GM19397 (cell line): ENCODE measurements around the gene EYA3.

Experiments
- ATAC-seq: cut with Tn5 transposase; IDR thresholded peaks from one replicate; pipeline ENCODE4 v1.9.1; 2021; ENCODE audit warnings: mild to moderate bottlenecking, moderate library complexity; ENCODE audit not compliant: unreplicated experiment

Gene EYA3

DNA sequence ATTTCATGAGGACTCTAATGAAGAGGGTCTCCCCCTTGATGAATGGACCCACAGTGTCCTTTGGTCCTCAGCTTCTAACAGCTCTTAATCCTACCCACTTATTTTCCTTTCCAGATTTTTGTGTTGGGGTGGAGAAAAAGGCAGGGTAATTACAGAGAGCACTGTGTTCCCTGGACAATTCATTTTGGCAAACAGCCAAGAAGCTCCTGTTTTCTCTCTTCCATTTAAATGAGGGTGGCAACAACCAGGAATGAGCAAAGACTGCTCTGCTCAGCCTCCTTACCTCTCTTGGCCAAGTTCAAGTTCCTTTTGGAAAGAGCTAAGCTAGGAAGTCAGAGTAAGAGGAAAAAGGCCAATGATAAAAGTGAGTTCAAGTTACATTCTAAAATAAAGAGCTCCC is 116.7 kb downstream of the EYA3 start:
- ATAC-seq, result no peak

DNA sequence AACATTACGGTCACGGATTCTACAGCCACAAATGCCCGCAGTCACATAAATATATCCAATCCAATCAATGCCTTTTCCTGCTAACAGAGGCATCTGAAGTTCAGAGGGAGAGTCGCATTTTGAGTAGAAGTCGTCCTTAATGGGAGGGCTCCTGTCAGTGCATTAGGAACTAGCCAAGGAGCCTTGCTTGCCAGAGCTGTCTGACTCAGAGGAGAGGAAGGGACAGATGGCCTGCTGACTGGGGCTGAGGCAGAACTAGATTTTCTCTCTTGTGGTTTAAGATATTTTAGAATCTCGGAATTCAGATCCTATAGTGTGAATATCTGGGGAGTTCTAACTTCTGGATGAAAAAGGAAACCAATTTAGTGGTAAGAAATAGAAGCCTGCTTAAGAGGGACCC is 118.0 kb downstream of the EYA3 start:
- no peak for ATAC-seq

DNA sequence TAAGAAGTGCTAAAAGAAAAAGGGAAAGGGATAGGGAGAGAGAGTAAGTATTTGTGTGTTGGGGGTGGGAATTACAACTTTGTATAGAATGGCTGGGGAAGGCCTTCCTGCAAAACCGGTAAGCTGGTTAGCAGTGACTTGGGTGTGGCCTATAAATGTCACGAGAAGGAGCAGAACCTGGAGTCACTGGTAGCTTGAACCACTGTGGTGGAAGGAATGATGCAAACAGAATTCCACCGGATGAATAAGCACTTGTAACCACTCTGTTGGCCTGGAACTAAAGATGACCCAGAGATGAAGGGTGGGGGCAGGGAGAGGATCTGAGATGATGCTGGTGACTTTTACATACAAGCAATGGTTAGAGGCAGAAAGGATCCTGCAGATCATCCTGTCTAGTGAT is 119.7 kb downstream of the EYA3 start:
- ATAC-seq, result no peak

DNA sequence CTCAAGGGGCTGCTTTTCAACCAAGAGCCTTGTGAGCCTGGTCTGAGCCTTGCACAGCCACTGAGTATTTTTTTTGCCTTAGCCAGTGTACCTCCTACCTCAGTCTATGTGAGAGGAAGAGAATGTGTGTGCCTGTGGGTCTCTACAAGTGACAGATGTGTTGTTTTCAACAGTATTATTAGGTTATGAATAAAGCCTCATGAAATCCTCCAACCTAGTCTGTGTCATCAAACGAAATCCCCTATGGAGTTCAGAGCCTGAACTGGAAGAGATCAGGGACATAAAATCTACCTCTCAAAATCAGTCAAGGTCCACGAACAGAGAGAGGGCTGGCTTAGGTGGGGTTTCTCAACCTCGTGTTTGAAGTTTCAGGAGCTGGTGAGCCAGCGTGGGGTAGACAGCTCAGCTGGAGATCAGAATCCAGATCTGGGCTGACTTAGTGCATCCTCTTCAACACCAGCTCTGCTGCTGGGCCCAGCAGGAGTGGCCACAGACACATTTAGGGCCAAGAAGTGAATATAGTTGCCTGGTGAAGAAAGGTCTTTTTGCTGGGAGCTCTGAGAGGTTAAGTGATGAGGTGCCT is 120.4 kb downstream of the EYA3 start:
- ATAC-seq, result no peak

DNA sequence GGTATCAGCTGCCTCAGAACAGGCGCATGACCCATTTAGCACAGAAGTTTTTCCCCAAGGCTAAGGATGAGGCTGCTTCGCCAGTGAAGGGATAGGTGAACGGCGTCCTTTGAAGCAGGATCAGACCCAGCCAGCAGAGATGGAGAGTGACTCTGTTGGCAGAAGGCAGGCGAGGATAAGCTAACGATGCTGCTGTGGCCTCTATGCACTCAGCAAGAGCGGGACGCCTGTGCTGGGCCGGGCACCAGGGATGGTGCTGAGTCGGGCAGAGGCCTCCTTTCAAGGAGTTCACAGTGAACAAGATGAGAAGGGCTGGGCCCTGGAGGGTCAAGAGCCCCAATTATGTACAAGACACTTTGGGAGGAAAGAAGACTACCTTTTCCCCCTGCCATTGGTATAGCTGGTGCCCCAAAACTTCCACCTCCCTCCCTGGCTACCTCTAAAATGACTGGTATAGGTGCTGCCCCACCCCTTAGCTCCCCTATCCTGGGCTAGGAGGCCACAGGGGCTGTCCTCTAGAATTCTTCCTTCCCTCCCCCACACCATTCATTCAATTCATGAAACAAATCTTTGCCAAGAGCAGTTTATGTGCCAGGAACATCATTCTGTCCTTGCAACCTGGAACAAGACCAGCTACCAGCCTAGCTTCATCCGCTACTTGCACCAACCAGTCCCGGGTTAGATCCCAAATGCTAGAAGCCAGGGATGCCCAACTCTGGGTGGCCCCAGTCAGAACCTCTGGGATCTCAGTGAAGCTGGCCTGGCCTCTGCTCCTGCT is 121.1 kb downstream of the EYA3 start:
- ATAC-seq, result no peak

DNA sequence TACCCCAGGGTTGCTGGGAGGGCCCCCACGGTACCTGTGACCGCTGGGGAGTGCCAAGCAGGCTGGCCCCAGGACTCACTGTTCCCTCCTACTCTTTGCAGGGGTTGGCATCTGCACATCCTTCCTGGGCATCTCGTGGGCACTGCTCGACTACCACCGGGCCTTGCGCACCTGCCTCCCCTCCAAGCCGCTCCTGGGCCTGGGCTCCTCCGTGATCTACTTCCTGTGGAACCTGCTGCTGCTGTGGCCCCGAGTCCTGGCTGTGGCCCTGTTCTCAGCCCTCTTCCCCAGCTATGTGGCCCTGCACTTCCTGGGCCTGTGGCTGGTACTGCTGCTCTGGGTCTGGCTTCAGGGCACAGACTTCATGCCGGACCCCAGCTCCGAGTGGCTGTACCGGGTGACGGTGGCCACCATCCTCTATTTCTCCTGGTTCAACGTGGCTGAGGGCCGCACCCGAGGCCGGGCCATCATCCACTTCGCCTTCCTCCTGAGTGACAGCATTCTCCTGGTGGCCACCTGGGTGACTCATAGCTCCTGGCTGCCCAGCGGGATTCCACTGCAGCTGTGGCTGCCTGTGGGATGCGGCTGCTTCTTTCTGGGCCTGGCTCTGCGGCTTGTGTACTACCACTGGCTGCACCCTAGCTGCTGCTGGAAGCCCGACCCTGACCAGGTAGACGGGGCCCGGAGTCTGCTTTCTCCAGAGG is 121.9 kb downstream of the EYA3 start:
- ATAC-seq, result no peak

DNA sequence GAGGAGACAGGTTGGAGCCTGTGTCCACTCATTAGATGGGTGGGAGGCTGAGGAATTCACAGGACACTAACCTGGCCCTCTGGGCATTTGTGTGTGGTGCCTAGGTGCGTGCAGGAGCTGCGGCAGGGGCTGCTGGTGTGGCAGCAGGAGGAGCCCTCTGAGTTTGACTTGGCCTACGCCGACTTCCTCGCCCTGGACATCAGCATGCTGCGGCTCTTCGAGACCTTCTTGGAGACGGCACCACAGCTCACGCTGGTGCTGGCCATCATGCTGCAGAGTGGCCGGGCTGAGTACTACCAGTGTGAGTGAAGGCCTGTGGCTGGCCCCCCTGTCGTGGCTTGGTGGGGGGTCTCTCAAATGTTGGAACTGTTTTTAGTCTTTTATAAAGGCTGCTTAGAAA is 125.0 kb downstream of the EYA3 start:
- no peak for ATAC-seq

DNA sequence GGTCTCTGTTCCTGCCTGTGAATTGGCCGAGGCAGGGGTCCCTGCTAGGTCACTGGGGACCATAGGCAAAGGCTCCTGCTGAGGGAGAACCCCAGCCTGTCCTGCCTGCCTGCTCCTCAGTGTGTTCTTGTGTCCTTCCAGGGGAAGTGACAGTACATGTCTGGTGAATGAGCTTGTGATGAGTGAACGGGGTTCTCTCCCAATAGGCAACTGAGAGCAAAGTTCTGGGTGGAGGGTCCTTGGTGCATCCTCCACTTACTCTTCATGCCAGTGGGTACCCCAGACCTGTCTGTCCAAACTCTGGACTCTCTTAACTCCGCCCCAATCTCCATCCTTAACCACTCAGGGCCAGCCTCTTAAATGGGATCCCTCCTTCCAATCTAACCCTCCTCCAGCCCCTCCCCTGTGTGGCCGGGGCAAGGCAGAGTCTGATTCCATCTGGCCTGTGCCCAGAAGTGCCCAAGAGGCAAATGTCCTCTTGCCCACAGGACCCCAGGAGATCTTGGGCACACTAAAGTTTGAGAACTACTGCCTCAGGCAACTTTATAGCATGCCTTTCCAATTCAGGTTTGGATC is 126.7 kb downstream of the EYA3 start:
- no peak for ATAC-seq

DNA sequence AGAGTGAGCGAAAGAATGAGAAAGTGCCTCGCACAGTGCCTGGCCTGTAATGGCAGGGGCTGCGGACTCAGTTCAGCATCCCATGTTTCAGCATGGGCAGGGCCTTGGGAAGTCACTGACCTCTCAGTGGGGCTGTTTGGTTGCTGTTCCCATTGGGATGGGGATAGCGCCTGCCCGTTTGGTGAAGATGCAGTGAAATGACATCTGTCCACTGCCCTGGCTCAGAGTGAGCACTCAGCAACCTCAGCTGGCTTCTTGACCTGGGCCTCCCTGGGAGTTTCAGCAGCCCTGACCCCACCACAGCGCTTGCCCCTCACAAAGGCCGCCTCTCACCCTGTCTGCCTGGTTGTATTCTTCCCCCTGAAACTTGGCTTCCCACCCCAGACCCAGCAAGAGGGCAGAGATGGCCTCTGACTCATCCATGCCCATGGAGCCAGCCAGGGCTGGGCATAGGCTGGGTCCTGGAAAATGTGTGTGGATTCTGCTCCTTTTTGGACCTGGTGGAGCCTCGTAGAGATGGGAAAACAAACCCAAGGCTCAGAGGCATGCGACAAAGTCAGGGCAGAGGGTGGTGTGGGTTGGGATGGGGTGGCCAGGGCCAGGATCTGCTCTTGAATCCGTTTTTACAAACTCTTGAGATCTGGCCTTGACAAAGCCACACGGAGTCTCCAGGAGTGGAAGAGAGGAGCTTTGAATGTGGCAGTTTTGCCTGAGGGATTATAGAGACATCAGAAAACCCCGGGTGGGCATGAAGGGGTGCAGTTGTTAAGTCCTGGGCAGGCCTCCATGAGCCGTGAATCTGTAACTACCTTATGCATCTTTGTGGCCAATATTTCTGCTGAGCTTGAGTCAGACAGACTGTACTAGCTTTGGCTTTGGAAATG is 127.4 kb downstream of the EYA3 start:
- no peak for ATAC-seq

DNA sequence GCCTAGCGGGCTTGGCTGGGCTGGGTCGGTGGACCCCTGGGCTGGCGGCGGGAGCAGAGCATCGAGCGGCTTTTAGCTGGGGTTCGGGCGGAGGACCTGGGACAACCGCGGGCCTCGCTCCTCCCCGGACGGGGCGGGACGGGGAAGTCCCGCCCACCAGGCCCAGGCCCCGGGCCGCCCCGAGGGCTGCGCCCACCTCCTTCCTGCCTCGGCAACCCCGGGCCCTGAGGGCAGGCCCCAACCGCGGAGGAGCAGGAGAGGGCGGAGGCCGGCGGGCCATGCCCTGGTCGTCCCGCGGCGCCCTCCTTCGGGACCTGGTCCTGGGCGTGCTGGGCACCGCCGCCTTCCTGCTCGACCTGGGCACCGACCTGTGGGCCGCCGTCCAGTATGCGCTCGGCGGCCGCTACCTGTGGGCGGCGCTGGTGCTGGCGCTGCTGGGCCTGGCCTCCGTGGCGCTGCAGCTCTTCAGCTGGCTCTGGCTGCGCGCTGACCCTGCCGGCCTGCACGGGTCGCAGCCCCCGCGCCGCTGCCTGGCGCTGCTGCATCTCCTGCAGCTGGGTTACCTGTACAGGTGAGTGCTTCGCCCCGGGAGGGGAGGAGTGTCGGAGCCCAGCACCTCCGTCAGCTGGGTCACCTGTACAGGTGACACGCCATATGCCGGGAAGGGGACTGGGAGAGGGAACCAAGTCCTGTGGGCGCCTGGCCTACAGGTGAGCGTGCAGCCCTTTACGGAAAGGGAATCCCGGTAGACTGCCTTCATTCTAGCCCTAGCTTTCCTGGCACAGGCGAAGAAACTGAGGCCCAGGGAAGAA is 128.4 kb downstream of the EYA3 start, which contains the start of gene XKR8:
Gene XKR8, plus strand, starts transcription at position 182 of the 812 bp plus-strand sequence. Its CDS starts 97 bp downstream, at position 279.
- peak; percentile 83 for ATAC-seq

DNA sequence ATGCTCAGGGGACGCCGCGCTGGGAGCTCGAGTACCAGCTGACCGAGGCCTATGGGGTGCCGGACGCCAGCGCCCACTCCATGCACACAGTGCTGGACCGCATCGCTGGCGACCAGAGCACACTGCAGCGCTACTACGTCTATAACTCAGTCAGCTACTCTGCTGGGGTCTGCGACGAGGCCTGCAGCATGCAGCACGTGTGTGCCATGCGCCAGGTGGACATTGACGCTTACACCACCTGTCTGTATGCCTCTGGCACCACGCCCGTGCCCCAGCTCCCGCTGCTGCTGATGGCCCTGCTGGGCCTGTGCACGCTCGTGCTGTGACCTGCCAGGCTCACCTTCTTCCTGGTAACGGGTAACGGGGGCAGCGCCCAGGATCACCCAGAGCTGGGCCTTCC is 129.9 kb downstream of the EYA3 start:
- ATAC-seq, result no peak

DNA sequence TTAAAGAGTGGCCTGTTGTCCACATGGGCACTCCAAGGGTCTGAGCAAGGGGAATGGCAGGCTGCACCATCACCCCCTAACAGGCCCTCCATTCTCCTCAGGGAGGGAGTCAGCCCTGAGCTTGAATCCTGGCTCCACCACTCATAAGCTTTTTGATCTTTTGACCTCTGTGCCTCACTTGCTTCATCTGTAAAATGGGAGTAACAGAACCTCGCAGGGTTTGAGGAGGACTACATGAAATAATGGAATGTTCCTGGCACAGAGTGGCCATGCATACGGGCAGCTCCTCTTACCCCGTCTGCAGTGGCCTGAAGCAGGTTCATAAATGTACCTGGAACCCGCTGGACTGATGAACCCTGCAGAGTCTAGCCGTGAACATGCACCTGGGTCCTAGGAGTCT is 130.8 kb downstream of the EYA3 start:
- no peak for ATAC-seq

DNA sequence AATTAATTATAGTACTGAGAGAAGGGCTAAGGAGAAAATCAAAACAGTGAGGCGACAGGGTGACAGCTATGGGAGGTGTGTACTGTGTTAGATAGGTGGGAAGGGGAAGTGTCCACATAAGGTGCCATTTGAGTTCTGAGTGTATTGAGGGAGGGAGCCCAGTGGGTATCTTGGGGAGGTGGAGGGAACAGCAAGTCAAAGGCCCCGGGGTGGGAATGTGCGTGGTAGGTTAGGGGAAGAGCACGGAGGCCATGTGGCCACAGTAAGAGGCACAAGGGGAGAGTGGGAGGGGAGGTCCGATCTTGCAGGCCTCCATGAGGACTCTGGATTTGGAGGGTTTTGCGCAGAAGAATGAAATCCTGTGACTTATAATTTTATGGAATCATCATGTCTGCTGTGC is 131.6 kb downstream of the EYA3 start:
- ATAC-seq, result no peak

DNA sequence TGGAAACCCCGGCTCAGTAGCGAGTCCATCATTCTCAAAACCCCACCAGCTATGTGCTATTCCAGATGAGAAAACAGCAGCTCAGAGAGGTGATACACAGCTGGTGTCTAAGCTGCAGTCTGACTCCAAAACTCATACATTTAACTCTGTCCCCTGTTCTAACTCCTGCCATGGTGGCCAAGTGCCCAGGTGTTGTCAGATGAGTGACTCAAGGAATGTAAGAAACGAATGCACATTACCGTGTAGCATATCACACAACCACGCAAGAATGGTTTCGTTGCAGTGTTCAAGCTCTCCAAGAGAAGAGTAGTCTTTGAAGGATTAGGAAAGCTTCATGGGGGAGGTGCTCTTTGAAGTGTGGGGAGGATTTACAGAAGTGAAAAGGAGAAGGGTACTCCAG is 133.3 kb downstream of the EYA3 start:
- no peak for ATAC-seq

DNA sequence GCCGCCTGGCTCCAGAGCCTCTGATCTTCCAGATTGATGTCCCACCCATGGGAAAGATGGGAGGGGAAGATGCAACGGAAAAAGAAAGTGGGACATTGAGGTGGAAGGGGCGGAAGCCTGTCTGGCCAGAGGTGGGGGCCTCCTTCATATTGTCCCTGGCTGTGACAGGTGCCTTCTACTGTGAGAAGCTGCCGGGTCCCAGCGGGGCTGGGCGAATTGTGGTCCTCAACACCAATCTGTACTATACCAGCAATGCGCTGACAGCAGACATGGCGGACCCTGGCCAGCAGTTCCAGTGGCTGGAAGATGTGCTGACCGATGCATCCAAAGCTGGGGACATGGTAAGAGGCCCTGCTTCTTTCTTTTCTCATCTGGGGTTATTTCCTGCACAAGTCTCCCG is 134.2 kb downstream of the EYA3 start:
- no peak for ATAC-seq

DNA sequence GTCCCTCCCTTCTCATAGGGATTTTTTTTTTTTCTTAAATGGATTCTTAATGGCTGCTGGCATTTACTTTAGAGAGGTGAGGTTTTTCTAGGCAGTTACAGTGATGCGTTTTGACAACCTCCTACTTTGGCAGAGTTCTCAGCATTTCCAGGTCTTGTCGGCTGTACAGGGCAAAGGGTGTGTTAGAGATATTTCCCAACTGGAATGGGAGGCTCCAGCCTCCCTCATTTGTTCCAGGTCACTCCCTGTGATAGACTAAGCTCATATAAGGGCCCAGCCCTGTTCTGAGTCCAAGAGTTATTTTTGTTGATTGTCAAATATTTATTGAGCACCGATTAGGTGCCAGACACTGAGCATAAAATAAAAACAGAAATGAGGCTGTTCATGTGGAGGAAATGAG is 136.3 kb downstream of the EYA3 start:
- ATAC-seq, result no peak

DNA sequence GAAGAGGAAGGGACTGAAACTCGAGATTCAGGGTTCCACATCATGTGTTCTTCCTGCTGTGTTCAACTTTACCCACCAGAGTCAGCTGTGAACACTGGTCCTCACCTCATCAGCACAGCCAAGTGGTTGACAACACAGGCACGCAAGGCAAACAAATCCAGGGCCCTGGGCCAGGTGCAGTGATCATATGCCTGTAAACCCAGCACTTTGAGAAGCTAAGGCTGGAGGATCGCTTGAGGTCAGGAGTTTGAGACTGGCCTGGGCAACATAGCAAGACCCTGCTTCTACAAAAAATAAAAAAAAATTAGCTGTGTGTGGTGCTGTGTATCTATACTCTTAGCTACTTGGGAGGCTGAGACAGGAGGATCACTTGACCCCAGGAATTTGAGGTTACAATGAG is 137.0 kb downstream of the EYA3 start:
- no peak for ATAC-seq

DNA sequence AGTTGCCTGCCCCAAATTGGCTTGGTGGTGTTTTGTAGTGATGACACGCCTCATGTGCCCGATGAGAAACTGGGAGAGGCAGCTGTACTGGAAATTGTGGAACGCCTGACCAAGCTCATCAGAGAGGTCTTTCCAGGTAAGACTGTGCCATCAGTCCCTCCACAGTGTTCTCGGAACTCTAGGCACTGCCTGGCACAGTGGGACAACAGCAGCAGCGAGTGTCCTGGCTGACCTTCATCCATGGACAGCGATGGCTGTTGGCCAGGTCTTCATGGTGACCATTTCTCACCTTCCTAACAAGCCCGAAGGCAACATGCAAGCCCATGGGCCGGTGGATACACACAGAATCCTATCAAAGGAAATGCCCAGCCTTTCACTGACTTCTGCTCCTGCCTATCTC is 139.4 kb downstream of the EYA3 start:
- no peak for ATAC-seq

DNA sequence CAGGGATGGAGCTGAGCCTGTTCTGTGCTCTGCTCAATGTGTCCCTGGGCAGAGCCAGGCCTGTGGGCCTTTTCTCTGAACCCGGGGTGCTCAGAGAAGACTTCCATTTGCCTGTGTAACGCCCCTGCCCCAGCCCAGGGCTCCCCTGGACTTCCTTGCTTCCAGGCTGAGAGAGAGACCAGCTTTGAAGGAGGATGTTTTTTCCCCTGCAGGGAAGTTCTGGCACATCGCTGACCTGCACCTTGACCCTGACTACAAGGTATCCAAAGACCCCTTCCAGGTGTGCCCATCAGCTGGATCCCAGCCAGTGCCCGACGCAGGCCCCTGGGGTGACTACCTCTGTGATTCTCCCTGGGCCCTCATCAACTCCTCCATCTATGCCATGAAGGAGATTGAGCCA is 143.4 kb downstream of the EYA3 start:
- no peak for ATAC-seq
